Measurements from ENCODE around the gene NRBP1.

DNA sequence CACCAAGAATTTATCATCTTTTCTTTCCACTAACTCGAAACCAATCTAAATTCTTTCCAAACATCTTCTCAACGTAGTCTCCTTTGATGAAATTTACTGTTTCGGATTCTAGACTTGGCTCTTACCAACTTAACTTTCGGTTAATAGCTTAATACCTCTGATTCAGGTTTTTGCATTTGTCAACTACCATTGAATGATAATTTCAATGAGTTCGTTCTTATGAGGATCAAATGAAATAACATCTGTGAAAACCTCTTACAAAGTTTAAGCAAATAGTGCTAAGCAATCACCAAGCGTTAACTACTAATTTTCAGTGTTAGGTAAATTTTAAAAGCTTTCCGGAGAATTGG, 593 bp upstream of the NRBP1 start:
- TF ChIP-seq, protein P1, sequence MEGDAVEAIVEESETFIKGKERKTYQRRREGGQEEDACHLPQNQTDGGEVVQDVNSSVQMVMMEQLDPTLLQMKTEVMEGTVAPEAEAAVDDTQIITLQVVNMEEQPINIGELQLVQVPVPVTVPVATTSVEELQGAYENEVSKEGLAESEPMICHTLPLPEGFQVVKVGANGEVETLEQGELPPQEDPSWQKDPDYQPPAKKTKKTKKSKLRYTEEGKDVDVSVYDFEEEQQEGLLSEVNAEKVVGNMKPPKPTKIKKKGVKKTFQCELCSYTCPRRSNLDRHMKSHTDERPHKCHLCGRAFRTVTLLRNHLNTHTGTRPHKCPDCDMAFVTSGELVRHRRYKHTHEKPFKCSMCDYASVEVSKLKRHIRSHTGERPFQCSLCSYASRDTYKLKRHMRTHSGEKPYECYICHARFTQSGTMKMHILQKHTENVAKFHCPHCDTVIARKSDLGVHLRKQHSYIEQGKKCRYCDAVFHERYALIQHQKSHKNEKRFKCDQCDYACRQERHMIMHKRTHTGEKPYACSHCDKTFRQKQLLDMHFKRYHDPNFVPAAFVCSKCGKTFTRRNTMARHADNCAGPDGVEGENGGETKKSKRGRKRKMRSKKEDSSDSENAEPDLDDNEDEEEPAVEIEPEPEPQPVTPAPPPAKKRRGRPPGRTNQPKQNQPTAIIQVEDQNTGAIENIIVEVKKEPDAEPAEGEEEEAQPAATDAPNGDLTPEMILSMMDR (IDR thresholded peaks at IDR 0.05 in 4 of 5, conservative IDR thresholded peaks at IDR 0.05 in 1 of 5) = no peak
- TF ChIP-seq POLR2A (IDR thresholded peaks at IDR 0.05) = no peak
